Body of pancreas (tissue), 4 donors: Measurements from ENCODE around the gene DPPA5. TPM values are rescaled to one million over a fixed set of nuclear protein-coding genes. Genes with fewer than 3 reads are reported as not detected.

Experiments
- ATAC-seq: fragments of 150-250 bp; one replicate; pipeline ENCODE4 v1.9.1; 2016
- DNase-seq, 4 donors: peaks; one replicate each; pipeline ENCODE4 v3.0.0-alpha.2; 2019
- H3K27ac ChIP-seq, 4 donors: fragments of 200-600 bp; sonication (generic); 1 replicate in 3 of 4; 2 replicates in 1 of 4; pipeline versions ENCODE4 v1.5.1 to v1.6.1; 2016 to 2019; ENCODE audit warnings: mild to moderate bottlenecking in 1 of 4, mixed read lengths in 1 of 4, moderate library complexity in 1 of 4
- H3K27me3 ChIP-seq, 2 donors: fragments of 200-600 bp; sonication (generic); one replicate each; pipeline ENCODE4 v1.6.0; 2016; ENCODE audit warnings: mild to moderate bottlenecking in 1 of 2
- H3K36me3 ChIP-seq, 2 donors: fragments of 200-600 bp; sonication (generic); replicated peaks in 1 of 2; 2 replicates each; pipeline ENCODE4 v1.5.1; 2016; ENCODE audit warnings: low read depth in 2 of 2; ENCODE audit not compliant: insufficient read depth in 1 of 2
- H3K4me1 ChIP-seq: fragments of 200-600 bp; sonication (generic); one replicate; pipeline ENCODE4 v1.6.0; 2016
- H3K4me3 ChIP-seq, 2 donors: fragments of 200-600 bp; sonication (generic); 1 replicate in 1 of 2; 2 replicates in 1 of 2; pipeline ENCODE4 v1.5.1; 2016 to 2019
- H3K9me3 ChIP-seq, 3 donors: fragments of 200-600 bp; sonication (generic); 1 replicate in 2 of 3; 2 replicates in 1 of 3; pipeline ENCODE4 v1.5.1; 2016
- CTCF ChIP-seq, 7 experiments: fragments of 450-650 bp in 4 of 7; fragments of 200-600 bp in 3 of 7; sonication (generic) in 3 of 7; IDR thresholded peaks; one replicate each; pipeline ENCODE4 v1.5.1; 2016 to 2019; ENCODE audit warnings: antibody characterized with exemption in 7 of 7
- POLR2A ChIP-seq, 3 donors: fragments of 450-650 bp; IDR thresholded peaks; one replicate each; pipeline ENCODE4 v1.6.1; 2016; ENCODE audit warnings: antibody characterized with exemption in 3 of 3, mild to moderate bottlenecking in 2 of 3
- WGBS, 2 donors: methylation state at CpG; one replicate each; pipeline ENCODE4 v1.1.5; 2017; 5-methylcytosine and 5-hydroxymethylcytosine counted together
- intact Hi-C: fragments of 100-400 bp; cut with DNase I; formaldehyde crosslinking; loops from one replicate; pipeline ENCODE4 v1.15.1; 2023
- total RNA-seq, 2 donors: library from RNA; depleted of rRNA; stranded (reverse); fragments of >200 nt; gene quantifications; one replicate each; pipeline ENCODE4 v1.1.0, GENCODE V29; 2016

The DPPA5 gene
- total RNA-seq, 2 donors from 2014 or later: not detected

GRCh38 chr6:73372516-73372915 is 18.4 kb upstream of the DPPA5 start:
- DNase-seq (no peak), ATAC-seq (no peak)
- intact Hi-C loops: no loop called here
- Histone ChIP-seq H3K27ac (no peak overlapping the region), H3K27me3 (no peaks in the 10 kb centered on the region), H3K36me3 (no peaks in the 10 kb centered on the region), H3K9me3 (peaks cover 0 to 6% (median 0%) of the 10 kb centered on the region in 3 donors), H3K4me3 (no peak overlapping the region), H3K4me1 (no peaks in the 10 kb centered on the region)
- no peak for TF ChIP-seq POLR2A (IDR thresholded peaks at IDR 0.05)
- TF ChIP-seq CTCF (IDR thresholded peaks at IDR 0.05): no peak
- WGBS, 2 donors: 66 to 74% methylated on average over 10 of the region's 10 CpGs

GRCh38 chr6:73371984-73372383 is 17.9 kb upstream of the DPPA5 start:
- TF ChIP-seq POLR2A (IDR thresholded peaks at IDR 0.05) (no peak), CTCF (IDR thresholded peaks at IDR 0.05) (no peak)
- DNase-seq (no peak), ATAC-seq (no peak)
- Histone ChIP-seq H3K4me1 (no peaks in the 10 kb centered on the region), H3K27me3 (no peaks in the 10 kb centered on the region), H3K4me3 (no peak overlapping the region), H3K27ac (no peak overlapping the region), H3K9me3 (peaks cover 0 to 6% (median 0%) of the 10 kb centered on the region in 3 donors), H3K36me3 (no peaks in the 10 kb centered on the region)
- intact Hi-C loops: no loop called here
- 89 to 96% methylated on average over 4 of the region's 4 CpGs for WGBS, 2 donors

DNA sequence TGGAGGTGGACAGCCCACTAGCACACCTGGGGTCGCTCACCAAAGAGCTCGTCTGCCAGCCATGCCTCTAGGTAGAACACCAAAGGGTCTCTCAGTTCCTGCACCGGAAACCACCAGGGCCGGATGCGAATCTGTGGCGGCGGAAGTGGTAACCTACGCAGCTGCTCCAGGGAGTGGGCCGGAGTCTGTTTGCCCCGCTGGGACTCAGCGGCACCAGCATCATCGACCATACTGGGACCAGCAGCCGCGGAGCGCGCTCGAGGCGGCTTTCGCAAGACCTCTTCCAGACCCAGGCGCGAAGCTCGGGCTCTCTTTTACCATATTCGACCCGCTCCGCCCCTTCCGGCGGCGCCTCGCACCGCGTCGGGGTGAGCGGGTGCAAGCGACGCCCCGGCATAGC is 15.5 kb upstream of the DPPA5 start, which contains the start of gene OOEP:
TSS of gene OOEP (minus strand) at position 335 of the 400 bp plus-strand sequence. CDS start at position 230, 105 bp downstream.
- 94% methylated on average over 16 to 33 of the region's 36 CpGs for WGBS, 2 donors
- TF ChIP-seq POLR2A (IDR thresholded peaks at IDR 0.05) (no peak), CTCF (IDR thresholded peaks at IDR 0.05) (no peak)

GRCh38 chr6:73369157-73369556 is 15.1 kb upstream of the DPPA5 start:
- H3K4me3 ChIP-seq: no peak overlapping the region

More for the DNA sequence above, 15.5 kb upstream of the DPPA5 start, which contains the start of gene OOEP:
- Histone ChIP-seq H3K9me3 (peaks cover 0 to 6% (median 0%) of the 10 kb centered on the region in 3 donors), H3K4me1 (no peaks in the 10 kb centered on the region), H3K4me3 (no peak within 1 kb of the TSS), H3K27me3 (no peaks in the 10 kb centered on the region), H3K36me3 (no peaks in the 10 kb centered on the region), H3K27ac (no peak within 1 kb of the TSS)
- intact Hi-C loops: no loop called here
- DNase-seq: no peak
- ATAC-seq: no peak

More at GRCh38 chr6:73369157-73369556, 15.1 kb upstream of the DPPA5 start:
- intact Hi-C loops: no loop called here
- ATAC-seq (no peak), DNase-seq (no peak)
- no peak overlapping the region for H3K27ac ChIP-seq
- H3K27me3 ChIP-seq: no peaks in the 10 kb centered on the region
- peaks cover 0 to 6% (median 0%) of the 10 kb centered on the region in 3 donors for H3K9me3 ChIP-seq
- no peaks in the 10 kb centered on the region for H3K4me1 ChIP-seq
- TF ChIP-seq CTCF (IDR thresholded peaks at IDR 0.05) (no peak), POLR2A (IDR thresholded peaks at IDR 0.05) (no peak)
- H3K36me3 ChIP-seq: no peaks in the 10 kb centered on the region
- 72 to 84% methylated on average over 7 to 14 of the region's 14 CpGs for WGBS, 2 donors
